Kidney (tissue), 14 donors: Measurements from ENCODE around the gene MEPCE. TPM values are rescaled to one million over a fixed set of nuclear protein-coding genes. Genes with fewer than 3 reads are reported as not detected.

ENCODE experiments used
- DNase-seq, 5 donors: peaks; one replicate each; pipeline ENCODE4 v3.0.0-alpha.2; 2013 to 2020
- FAIRE-seq: peaks from 2 replicates; lab custom pipeline; 2012; peaks lifted over from hg19 to GRCh38; lab: Jason Lieb, UNC
- H3K27ac ChIP-seq, 2 donors: one replicate each; pipeline ENCODE4 v1.7.0; 2013; ENCODE audit warnings: low read depth in 2 of 2, low read length in 2 of 2, inconsistent platforms in 1 of 2
- H3K27me3 ChIP-seq: one replicate; pipeline ENCODE4 v1.7.1; 2013; ENCODE audit warnings: low read length, inconsistent platforms; ENCODE audit not compliant: control insufficient read depth, insufficient read depth
- H3K36me3 ChIP-seq, 3 donors: one replicate each; pipeline versions ENCODE4 v1.7.0 to v1.7.1; 2013; ENCODE audit warnings: low read length in 3 of 3, control low read depth in 1 of 3, inconsistent platforms in 1 of 3; ENCODE audit not compliant: insufficient read depth in 3 of 3, control insufficient read depth in 2 of 3
- H3K4me1 ChIP-seq, 3 donors: one replicate each; pipeline versions ENCODE4 v1.7.0 to v1.7.1; 2013; ENCODE audit warnings: low read length in 3 of 3, inconsistent platforms in 1 of 3, low read depth in 1 of 3; ENCODE audit not compliant: control insufficient read depth in 2 of 3, insufficient read depth in 2 of 3
- H3K4me3 ChIP-seq, 3 donors: one replicate each; pipeline versions ENCODE4 v1.7.0 to v1.8.1; 2013; ENCODE audit warnings: low read length in 3 of 3, control low read depth in 1 of 3, inconsistent platforms in 1 of 3
- H3K9ac ChIP-seq, 3 donors: one replicate each; pipeline versions ENCODE4 v1.7.0 to v1.7.1; 2013; ENCODE audit warnings: low read length in 3 of 3, control low read depth in 1 of 3, inconsistent platforms in 1 of 3
- H3K9me3 ChIP-seq, 3 donors: one replicate each; pipeline versions ENCODE4 v1.7.0 to v1.7.1; 2013; ENCODE audit warnings: low read length in 3 of 3, control low read depth in 1 of 3, inconsistent platforms in 1 of 3; ENCODE audit not compliant: control insufficient read depth in 2 of 3, insufficient read depth in 1 of 3
- CTCF ChIP-seq: IDR thresholded peaks from 3 replicates; pipeline ENCODE4 v1.5.1; 2012; ENCODE audit warnings: mild to moderate bottlenecking, moderate library complexity, borderline replicate concordance; ENCODE audit not compliant: insufficient read depth; ENCODE audit errors: extremely low read depth
- intact Hi-C: fragments of 100-400 bp; cut with DNase I; formaldehyde crosslinking; loops from one replicate; pipeline ENCODE4 v1.11.1; 2022
- polyA plus RNA-seq: library from polyadenylated mRNA; stranded (reverse); fragments of 350-450 nt; fragmentation: Illumina TruSeq; extraction: RNeasy Lipid Tissue Mini Kit (QIAGEN cat#74804); gene quantifications from one replicate; pipeline ENCODE4 v1.2.3, GENCODE V29; 2014; ENCODE audit warnings: low read depth, low replicate concordance; ENCODE audit not compliant: insufficient read depth
- total RNA-seq: library from RNA; stranded (reverse); fragmentation: NEBNext Ultra II Directional; extraction: Animal tissue kit (Norgen Biotek cat#: 25700); gene quantifications from one replicate; pipeline ENCODE4 v1.2.1, GENCODE V29; 2021
- donor health status: control.
- donor health status: control.
- donor health status: control.
- donor health status: control.
- donor health status: control.
- donor health status: DM: yes; HTN: yes; CAD: no.
- donor health status: Normal renal cell carcinoma (clear cell type).

Gene MEPCE
- total and polyA plus RNA-seq, 2 donors from 2014 or later: 33.4 to 47.2 TPM

- no peak overlapping the region for H3K27ac ChIP-seq
- no peaks in the 10 kb centered on the region for H3K36me3 ChIP-seq
- intact Hi-C loops: no loop called here
- no peak overlapping the region for H3K9ac ChIP-seq
- no peak for TF ChIP-seq CTCF
- DNase-seq (no peak), FAIRE-seq (no peak)
- H3K27me3 ChIP-seq: no peaks in the 10 kb centered on the region
- peaks cover 2 to 17% (median 14%) of the 10 kb centered on the region in 3 donors for H3K4me1 ChIP-seq
- no peak overlapping the region for H3K4me3 ChIP-seq
- no peaks in the 10 kb centered on the region for H3K9me3 ChIP-seq
Measured at GRCh38 chr7:100481466-100481865, 51.8 kb downstream of the MEPCE start.

GRCh38 chr7:100482728-100483089, 53.1 kb downstream of the MEPCE start:
- Histone ChIP-seq H3K27ac (no peak overlapping the region), H3K4me1 (peaks cover 2 to 11% (median 7%) of the 10 kb centered on the region in 3 donors), H3K9me3 (no peaks in the 10 kb centered on the region), H3K4me3 (peak overlapping the region in 2 of 3 donors; percentile 19 to 60), H3K36me3 (no peaks in the 10 kb centered on the region), H3K9ac (peak overlapping the region in 1 of 3 donors; percentile 69), H3K27me3 (no peaks in the 10 kb centered on the region)
- intact Hi-C loops: no loop called here
- no peak for TF ChIP-seq CTCF
- DNase-seq (no peak), FAIRE-seq (no peak)

GRCh38 chr7:100483090-100483721, 53.6 kb downstream of the MEPCE start:
- no peaks in the 10 kb centered on the region for H3K27me3 ChIP-seq

More at GRCh38 chr7:100483090-100483721, 53.6 kb downstream of the MEPCE start:
- intact Hi-C loops: no loop called here
- peak overlapping the region in 2 of 3 donors; percentile 19 to 60 for H3K4me3 ChIP-seq
- no peaks in the 10 kb centered on the region for H3K36me3 ChIP-seq
- no peak for FAIRE-seq
- H3K9ac ChIP-seq: peak overlapping the region in 1 of 3 donors; percentile 69
- peak; percentile 78 to 88 (median 86) for DNase-seq
- peaks cover 2 to 11% (median 7%) of the 10 kb centered on the region in 3 donors for H3K4me1 ChIP-seq
- H3K27ac ChIP-seq: no peak overlapping the region
- TF ChIP-seq CTCF: peak; percentile 86
- no peaks in the 10 kb centered on the region for H3K9me3 ChIP-seq

Other genes starting within 250 kb of the MEPCE start
- 3.2 TPM for gene PVRIG, start 209.9 kb upstream of the MEPCE start, total RNA-seq
- not detected for gene PVRIG, start 209.9 kb upstream of the MEPCE start, polyA plus RNA-seq
- gene SPDYE3, start 122.1 kb upstream of the MEPCE start, total RNA-seq: not detected
- gene SPDYE3, start 122.1 kb upstream of the MEPCE start, polyA plus RNA-seq: not detected
- gene PILRB, start 71.7 kb upstream of the MEPCE start, total RNA-seq: 76.4 TPM
- gene PILRB, start 71.7 kb upstream of the MEPCE start, polyA plus RNA-seq: 45.0 TPM
- 18.8 TPM for gene PILRA, start 56.3 kb upstream of the MEPCE start, total RNA-seq
- gene PILRA, start 56.3 kb upstream of the MEPCE start, polyA plus RNA-seq: 15.4 TPM
- 3.0 TPM for gene ZCWPW1, start 1.1 kb upstream of the MEPCE start, total RNA-seq
- 7.9 TPM for gene ZCWPW1, start 1.1 kb upstream of the MEPCE start, polyA plus RNA-seq
- 41.7 TPM for gene PPP1R35, start 6.7 kb downstream of the MEPCE start, total RNA-seq
- gene PPP1R35, start 6.7 kb downstream of the MEPCE start, polyA plus RNA-seq: 40.2 TPM
- 0.54 TPM for gene SPACDR, start 34.4 kb downstream of the MEPCE start, total RNA-seq
- gene SPACDR, start 34.4 kb downstream of the MEPCE start, polyA plus RNA-seq: not detected
- gene TSC22D4, start 49.4 kb downstream of the MEPCE start, total RNA-seq: 61.5 TPM
- 67.0 TPM for gene TSC22D4, start 49.4 kb downstream of the MEPCE start, polyA plus RNA-seq
- 0.41 TPM for gene NYAP1, start 54.1 kb downstream of the MEPCE start, total RNA-seq
- 0.69 TPM for gene NYAP1, start 54.1 kb downstream of the MEPCE start, polyA plus RNA-seq
- gene AGFG2, start 109.4 kb downstream of the MEPCE start, total RNA-seq: 37.3 TPM
- gene AGFG2, start 109.4 kb downstream of the MEPCE start, polyA plus RNA-seq: 24.3 TPM
- 9.8 TPM for gene SAP25, start 144.1 kb downstream of the MEPCE start, total RNA-seq
- gene SAP25, start 144.1 kb downstream of the MEPCE start, polyA plus RNA-seq: 5.7 TPM
- gene LRCH4, start 156.3 kb downstream of the MEPCE start, total RNA-seq: 62.9 TPM
- gene LRCH4, start 156.3 kb downstream of the MEPCE start, polyA plus RNA-seq: 23.2 TPM
- gene FBXO24, start 156.5 kb downstream of the MEPCE start, total RNA-seq: 0.60 TPM
- gene FBXO24, start 156.5 kb downstream of the MEPCE start, polyA plus RNA-seq: 0.95 TPM
- gene PCOLCE, start 172.5 kb downstream of the MEPCE start, total RNA-seq: 51.5 TPM
- gene PCOLCE, start 172.5 kb downstream of the MEPCE start, polyA plus RNA-seq: 42.9 TPM
- 18.2 TPM for gene MOSPD3, start 182.7 kb downstream of the MEPCE start, total RNA-seq
- 30.6 TPM for gene MOSPD3, start 182.7 kb downstream of the MEPCE start, polyA plus RNA-seq
- 0.79 TPM for gene TFR2, start 211.7 kb downstream of the MEPCE start, total RNA-seq
- 0.22 TPM for gene TFR2, start 211.7 kb downstream of the MEPCE start, polyA plus RNA-seq
- not detected for gene ACTL6B, start 226.6 kb downstream of the MEPCE start, total RNA-seq
- gene ACTL6B, start 226.6 kb downstream of the MEPCE start, polyA plus RNA-seq: not detected
- 265 TPM for gene GNB2, start 243.9 kb downstream of the MEPCE start, total RNA-seq
- gene GNB2, start 243.9 kb downstream of the MEPCE start, polyA plus RNA-seq: 234 TPM